H9 (cell line): Measurements from ENCODE around the gene FCRL5. TPM values are rescaled to one million over a fixed set of nuclear protein-coding genes. Genes with fewer than 3 reads are reported as not detected.

Source experiments
- DNase-seq: peaks from one replicate; pipeline ENCODE4 v3.0.0-alpha.2; 2017
- H2AFZ ChIP-seq: one replicate; pipeline ENCODE4 v1.6.1; 2013; ENCODE audit warnings: mild to moderate bottlenecking, low read length, control low read depth, moderate library complexity
- H2AK5ac ChIP-seq: 2 replicates; pipeline ENCODE4 v1.6.1; 2013; ENCODE audit warnings: low read length, control low read depth, mixed read lengths; ENCODE audit not compliant: insufficient read length
- H2BK120ac ChIP-seq: one replicate; pipeline ENCODE4 v1.6.1; 2013; ENCODE audit warnings: low read depth, mild to moderate bottlenecking, low read length, control low read depth, inconsistent platforms; ENCODE audit not compliant: poor library complexity, severe bottlenecking
- H2BK12ac ChIP-seq: 2 replicates; pipeline ENCODE4 v1.6.1; 2013; ENCODE audit warnings: low read length, control low read depth, mixed read lengths, low read depth; ENCODE audit not compliant: insufficient read length
- H2BK15ac ChIP-seq: 2 replicates; pipeline ENCODE4 v1.6.1; 2013; ENCODE audit warnings: low read depth, low read length, control low read depth
- H2BK20ac ChIP-seq: one replicate; pipeline ENCODE4 v1.6.1; 2013; ENCODE audit warnings: low read depth, mild to moderate bottlenecking, low read length, control low read depth, inconsistent platforms; ENCODE audit not compliant: poor library complexity, severe bottlenecking
- H2BK5ac ChIP-seq: 2 replicates; pipeline ENCODE4 v1.6.1; 2013; ENCODE audit warnings: low read length, control low read depth, mixed read lengths; ENCODE audit not compliant: insufficient read length
- H3K14ac ChIP-seq: 2 replicates; pipeline ENCODE4 v1.6.1; 2013; ENCODE audit warnings: low read length, control low read depth; ENCODE audit not compliant: insufficient read depth
- H3K18ac ChIP-seq: 2 replicates; pipeline ENCODE4 v1.6.1; 2013; ENCODE audit warnings: low read depth, mild to moderate bottlenecking, mixed read lengths, low read length, control low read depth; ENCODE audit not compliant: insufficient read length
- H3K23ac ChIP-seq: 2 replicates; pipeline ENCODE4 v1.6.1; 2013; ENCODE audit warnings: low read length, control low read depth, mixed read lengths, low read depth; ENCODE audit not compliant: insufficient read length
- H3K23me2 ChIP-seq: 2 replicates; pipeline ENCODE4 v1.6.1; 2013; ENCODE audit warnings: low read depth, mild to moderate bottlenecking, mixed read lengths, low read length, control low read depth; ENCODE audit not compliant: insufficient read length, poor library complexity, severe bottlenecking
- H3K27ac ChIP-seq: 2 replicates; pipeline ENCODE4 v1.5.1; 2013; ENCODE audit warnings: low read length, control low read depth, mixed read lengths, low read depth; ENCODE audit not compliant: insufficient read length
- H3K27me3 ChIP-seq: 2 replicates; pipeline ENCODE4 v1.6.1; 2013; ENCODE audit warnings: low read length, control low read depth, inconsistent platforms; ENCODE audit not compliant: insufficient read depth
- H3K4ac ChIP-seq: 2 replicates; pipeline ENCODE4 v1.6.1; 2013; ENCODE audit warnings: low read depth, mild to moderate bottlenecking, control low read depth, inconsistent platforms, low read length, moderate library complexity
- H3K4me1 ChIP-seq: 2 replicates; pipeline ENCODE4 v1.6.1; 2013; ENCODE audit warnings: low read length, control low read depth, inconsistent platforms; ENCODE audit not compliant: insufficient read depth
- H3K4me2 ChIP-seq: 2 replicates; pipeline ENCODE4 v1.6.1; 2013; ENCODE audit warnings: low read length, control low read depth, mixed read lengths; ENCODE audit not compliant: insufficient read length, insufficient read depth
- H3K56ac ChIP-seq: 2 replicates; pipeline ENCODE4 v1.6.1; 2013; ENCODE audit warnings: low read depth, mild to moderate bottlenecking, mixed read lengths, low read length, control low read depth; ENCODE audit not compliant: insufficient read length
- H3K79me1 ChIP-seq: 2 replicates; pipeline ENCODE4 v1.6.1; 2013; ENCODE audit warnings: low read depth, mild to moderate bottlenecking, moderate library complexity, low read length, control low read depth, inconsistent platforms; ENCODE audit not compliant: insufficient read depth, poor library complexity, severe bottlenecking
- H3K79me2 ChIP-seq: 2 replicates; pipeline ENCODE4 v1.6.1; 2013; ENCODE audit warnings: low read length, control low read depth, inconsistent platforms; ENCODE audit not compliant: insufficient read depth
- H3K9ac ChIP-seq: 2 replicates; pipeline ENCODE4 v1.6.1; 2013; ENCODE audit warnings: low read length, control low read depth, mixed read lengths; ENCODE audit not compliant: insufficient read length; ENCODE audit errors: extremely low read depth
- H3K9me3 ChIP-seq: one replicate; pipeline ENCODE4 v1.6.1; 2013; ENCODE audit warnings: low read depth, low read length, inconsistent platforms; ENCODE audit not compliant: control insufficient read depth
- H3T11ph ChIP-seq: one replicate; pipeline ENCODE4 v1.6.1; 2013; ENCODE audit warnings: mild to moderate bottlenecking, low read length, control low read depth, inconsistent platforms
- H4K20me1 ChIP-seq: one replicate; pipeline ENCODE4 v1.6.1; 2013; ENCODE audit not compliant: control insufficient read depth, insufficient read length, insufficient read depth
- H4K5ac ChIP-seq: 2 replicates; pipeline ENCODE4 v1.6.1; 2013; ENCODE audit warnings: low read depth, mild to moderate bottlenecking, mixed read lengths, low read length, control low read depth; ENCODE audit not compliant: insufficient read length
- H4K8ac ChIP-seq: replicated peaks from 2 replicates; pipeline ENCODE4 v1.6.1; 2013; ENCODE audit warnings: low read length, control low read depth, mixed read lengths, low read depth; ENCODE audit not compliant: insufficient read length
- H4K91ac ChIP-seq: 2 replicates; pipeline ENCODE4 v1.6.1; 2013; ENCODE audit warnings: low read depth, mild to moderate bottlenecking, moderate library complexity, mixed read lengths, low read length, control low read depth; ENCODE audit not compliant: insufficient read length
- H3K27ac Mint-ChIP-seq, 3 experiments: 2 replicates in 2 of 3; 3 replicates in 1 of 3; pipeline ENCODE4 v1.8.0; 2020 to 2021; ENCODE audit warnings: mixed read lengths in 3 of 3, mild to moderate bottlenecking in 1 of 3, moderate library complexity in 1 of 3
- H3K27me3 Mint-ChIP-seq: 2 replicates; pipeline ENCODE4 v1.8.0; 2021; ENCODE audit warnings: low read depth, mild to moderate bottlenecking, moderate library complexity, mixed read lengths
- H3K36me3 Mint-ChIP-seq, 3 experiments: 2 replicates in 2 of 3; 3 replicates in 1 of 3; pipeline ENCODE4 v1.8.0; 2020 to 2021; ENCODE audit warnings: low read depth in 3 of 3, mixed read lengths in 3 of 3; ENCODE audit not compliant: insufficient read depth in 1 of 3
- H3K4me1 Mint-ChIP-seq, 2 experiments: 2 replicates each; pipeline ENCODE4 v1.8.0; 2020; ENCODE audit warnings: mixed read lengths in 2 of 2
- H3K4me3 Mint-ChIP-seq, 2 experiments: 2 replicates in 1 of 2; 3 replicates in 1 of 2; pipeline ENCODE4 v1.8.0; 2020 to 2021; ENCODE audit warnings: mild to moderate bottlenecking in 2 of 2, mixed read lengths in 2 of 2, moderate library complexity in 1 of 2
- H3K9me3 Mint-ChIP-seq, 2 experiments: 2 replicates in 1 of 2; 3 replicates in 1 of 2; pipeline ENCODE4 v1.8.0; 2020; ENCODE audit warnings: mild to moderate bottlenecking in 2 of 2, mixed read lengths in 2 of 2, moderate library complexity in 1 of 2
- CTCF ChIP-seq: fragments of 200-600 bp; sonication (generic); conservative IDR thresholded peaks from 3 replicates; pipeline ENCODE4 v1.8.0; 2021; ENCODE audit warnings: antibody characterized with exemption, mild to moderate bottlenecking
- WGBS: extraction: QIAGEN DNeasy Blood & Tissue Kit; methylation state at CpG from one replicate; pipeline ENCODE4 v1.1.7; 2013; ENCODE audit warnings: missing lambda C conversion rate, low lambda C conversion rate, mixed read lengths; ENCODE audit not compliant: insufficient read length; ENCODE audit errors: extremely low coverage; 5-methylcytosine and 5-hydroxymethylcytosine counted together
- total RNA-seq: library from RNA; stranded (reverse); gene quantifications from 2 replicates; pipeline ENCODE4 v1.2.1, GENCODE V29; 2021

Gene FCRL5
- total RNA-seq, 1 experiment from 2014 or later = 0.98 TPM

- H2BK12ac ChIP-seq = no peak overlapping the region
- no peak overlapping the region for H3K23ac ChIP-seq
- H4K20me1 ChIP-seq = no peaks in the 10 kb centered on the region
- no peaks in the 10 kb centered on the region for H3K23me2 ChIP-seq
- H3K36me3 Mint-ChIP-seq = no peaks in the 10 kb centered on the region; a peak in 1 of 7 replicates
- no peak overlapping the region for H2BK5ac ChIP-seq
- H3K27ac ChIP-seq = no peak overlapping the region
- no peak overlapping the region for H2BK20ac ChIP-seq
- no peak overlapping the region for H2AK5ac ChIP-seq
- H4K91ac ChIP-seq = no peak overlapping the region
- H3K9ac ChIP-seq = no peak overlapping the region
- WGBS = no CpG with 5 or more reads among the region's 3 CpGs
- TF ChIP-seq CTCF = no peak
- H3K4me1 Mint-ChIP-seq = peaks cover 4 to 6% of the 10 kb centered on the region in 2 experiments
- H3K9me3 ChIP-seq = peaks cover 7% of the 10 kb centered on the region
- no peak for DNase-seq
- no peak overlapping the region for H3T11ph ChIP-seq
- no peak overlapping the region for H4K8ac ChIP-seq
- H3K79me1 ChIP-seq = no peaks in the 10 kb centered on the region
- no peak overlapping the region for H3K4me2 ChIP-seq
- no peak overlapping the region for H4K5ac ChIP-seq
- no peaks in the 10 kb centered on the region; a peak in 1 of 5 replicates for H3K9me3 Mint-ChIP-seq
- no peak overlapping the region for H3K4me3 Mint-ChIP-seq
- H3K4me1 ChIP-seq = no peaks in the 10 kb centered on the region
- no peak overlapping the region for H3K14ac ChIP-seq
- no peak overlapping the region for H2AFZ ChIP-seq
- no peak overlapping the region for H3K18ac ChIP-seq
- no peaks in the 10 kb centered on the region; the same call in 1 of the 2 replicates for H3K27me3 Mint-ChIP-seq
- no peak overlapping the region for H2BK120ac ChIP-seq
- H2BK15ac ChIP-seq = no peak overlapping the region
- H3K56ac ChIP-seq = no peak overlapping the region
- no peaks in the 10 kb centered on the region for H3K27me3 ChIP-seq
- no peaks in the 10 kb centered on the region for H3K79me2 ChIP-seq
- no peak overlapping the region for H3K27ac Mint-ChIP-seq
- no peak overlapping the region for H3K4ac ChIP-seq
Observed at GRCh38 chr1:157495285-157495684, 57.0 kb downstream of the FCRL5 start.
